GM12801 (cell line): ENCODE data around the gene MLLT10.

Experiments used
- TF ChIP-seq, protein P1 (sequence below): IDR thresholded peaks from one replicate; pipeline ENCODE4 v1.5.1; 2011; ENCODE audit warnings: control low read depth; ENCODE audit not compliant: insufficient read length; ENCODE audit errors: extremely low read depth

MLLT10 gene

GRCh38 chr10:21514818-21515351 lies 19.1 kb upstream of the MLLT10 start:
- TF ChIP-seq, protein P1, sequence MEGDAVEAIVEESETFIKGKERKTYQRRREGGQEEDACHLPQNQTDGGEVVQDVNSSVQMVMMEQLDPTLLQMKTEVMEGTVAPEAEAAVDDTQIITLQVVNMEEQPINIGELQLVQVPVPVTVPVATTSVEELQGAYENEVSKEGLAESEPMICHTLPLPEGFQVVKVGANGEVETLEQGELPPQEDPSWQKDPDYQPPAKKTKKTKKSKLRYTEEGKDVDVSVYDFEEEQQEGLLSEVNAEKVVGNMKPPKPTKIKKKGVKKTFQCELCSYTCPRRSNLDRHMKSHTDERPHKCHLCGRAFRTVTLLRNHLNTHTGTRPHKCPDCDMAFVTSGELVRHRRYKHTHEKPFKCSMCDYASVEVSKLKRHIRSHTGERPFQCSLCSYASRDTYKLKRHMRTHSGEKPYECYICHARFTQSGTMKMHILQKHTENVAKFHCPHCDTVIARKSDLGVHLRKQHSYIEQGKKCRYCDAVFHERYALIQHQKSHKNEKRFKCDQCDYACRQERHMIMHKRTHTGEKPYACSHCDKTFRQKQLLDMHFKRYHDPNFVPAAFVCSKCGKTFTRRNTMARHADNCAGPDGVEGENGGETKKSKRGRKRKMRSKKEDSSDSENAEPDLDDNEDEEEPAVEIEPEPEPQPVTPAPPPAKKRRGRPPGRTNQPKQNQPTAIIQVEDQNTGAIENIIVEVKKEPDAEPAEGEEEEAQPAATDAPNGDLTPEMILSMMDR, result no peak

DNA sequence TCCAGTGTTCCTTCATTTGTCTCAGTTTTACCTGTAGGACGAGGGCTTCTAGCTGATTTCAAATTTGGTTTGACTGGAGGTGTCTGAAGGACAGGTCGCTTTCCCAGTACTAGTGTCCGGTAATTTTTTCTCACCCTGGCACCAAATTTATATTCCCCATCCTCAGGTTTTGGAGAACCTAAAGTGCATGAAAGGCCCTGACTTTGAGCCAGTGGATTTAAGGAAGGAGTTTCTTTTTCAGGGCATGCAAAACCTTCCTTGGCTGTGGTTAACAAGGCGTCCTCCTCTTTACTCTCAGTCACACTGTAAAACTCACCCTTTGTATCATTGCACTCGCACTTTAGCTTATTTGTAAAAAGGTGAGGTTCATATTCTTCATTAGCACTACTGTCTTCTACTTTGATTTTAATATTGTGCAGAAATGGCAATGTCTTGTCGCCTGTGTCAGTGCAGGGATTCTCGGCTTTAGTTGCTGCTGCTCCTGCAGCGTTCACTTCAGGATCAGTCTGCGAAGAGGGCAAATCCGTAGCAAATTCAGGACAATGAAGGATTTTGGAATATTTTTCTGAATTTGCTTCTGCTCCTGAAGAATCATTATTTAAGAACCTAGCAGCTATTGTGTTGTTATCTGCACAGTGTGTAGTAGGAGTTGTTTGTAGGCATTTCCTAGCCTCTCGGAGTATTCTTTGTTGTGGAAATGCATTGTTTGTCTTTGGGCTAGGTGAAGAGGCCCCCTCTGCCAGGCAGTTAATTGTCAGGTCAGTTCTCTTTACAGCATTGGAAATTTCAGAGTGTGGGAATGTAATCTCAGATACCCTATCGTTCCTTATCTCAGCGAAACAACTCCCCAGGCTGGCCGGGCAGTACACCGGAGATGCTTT lies 18.4 kb upstream of the MLLT10 start:
- TF ChIP-seq, protein P1, result no peak

DNA sequence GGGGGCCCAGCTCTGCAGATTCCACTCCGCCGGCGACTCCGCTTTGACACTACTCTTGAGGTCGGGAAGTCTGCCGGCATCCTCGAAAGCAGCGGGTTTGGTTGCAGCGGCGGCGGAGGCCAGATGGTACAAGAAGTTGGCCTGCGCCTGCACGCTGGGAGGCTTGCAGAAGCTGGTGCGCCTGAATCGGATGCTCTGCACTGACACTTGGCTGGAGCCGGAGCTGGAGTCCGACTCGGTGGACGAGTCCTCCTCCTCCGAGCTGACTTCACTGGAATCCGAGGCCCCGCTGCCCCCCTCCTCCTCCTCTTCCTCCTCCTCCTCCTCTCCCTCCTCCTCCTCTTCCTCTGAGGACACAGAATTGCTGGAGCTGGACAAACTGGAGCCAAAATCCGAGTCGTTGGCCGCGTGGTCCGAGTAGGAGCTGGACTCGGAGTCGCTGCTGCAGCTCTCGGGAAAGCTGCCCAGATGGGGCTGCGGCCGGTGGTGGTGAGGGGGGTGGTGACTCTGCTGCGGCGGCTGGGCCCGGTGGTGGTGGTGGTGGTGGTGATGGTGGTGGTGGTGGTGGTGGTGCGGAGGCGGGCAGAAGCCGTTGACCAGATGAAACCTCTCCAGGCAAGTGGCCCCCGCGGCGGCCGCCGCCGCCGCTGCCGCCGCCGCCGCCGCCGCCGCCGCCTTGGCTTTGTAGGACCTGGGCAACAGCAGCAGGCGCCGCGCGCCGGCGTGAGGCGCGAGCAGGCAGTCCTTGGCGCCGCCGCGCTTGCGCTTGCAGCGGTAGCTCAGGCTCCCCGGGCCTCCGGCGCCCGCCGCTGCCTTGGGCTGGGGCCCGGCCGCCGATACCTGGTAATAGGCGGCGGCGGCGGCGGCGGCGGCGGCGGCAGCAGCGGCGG lies 17.5 kb upstream of the MLLT10 start:
- TF ChIP-seq, protein P1, result no peak

DNA sequence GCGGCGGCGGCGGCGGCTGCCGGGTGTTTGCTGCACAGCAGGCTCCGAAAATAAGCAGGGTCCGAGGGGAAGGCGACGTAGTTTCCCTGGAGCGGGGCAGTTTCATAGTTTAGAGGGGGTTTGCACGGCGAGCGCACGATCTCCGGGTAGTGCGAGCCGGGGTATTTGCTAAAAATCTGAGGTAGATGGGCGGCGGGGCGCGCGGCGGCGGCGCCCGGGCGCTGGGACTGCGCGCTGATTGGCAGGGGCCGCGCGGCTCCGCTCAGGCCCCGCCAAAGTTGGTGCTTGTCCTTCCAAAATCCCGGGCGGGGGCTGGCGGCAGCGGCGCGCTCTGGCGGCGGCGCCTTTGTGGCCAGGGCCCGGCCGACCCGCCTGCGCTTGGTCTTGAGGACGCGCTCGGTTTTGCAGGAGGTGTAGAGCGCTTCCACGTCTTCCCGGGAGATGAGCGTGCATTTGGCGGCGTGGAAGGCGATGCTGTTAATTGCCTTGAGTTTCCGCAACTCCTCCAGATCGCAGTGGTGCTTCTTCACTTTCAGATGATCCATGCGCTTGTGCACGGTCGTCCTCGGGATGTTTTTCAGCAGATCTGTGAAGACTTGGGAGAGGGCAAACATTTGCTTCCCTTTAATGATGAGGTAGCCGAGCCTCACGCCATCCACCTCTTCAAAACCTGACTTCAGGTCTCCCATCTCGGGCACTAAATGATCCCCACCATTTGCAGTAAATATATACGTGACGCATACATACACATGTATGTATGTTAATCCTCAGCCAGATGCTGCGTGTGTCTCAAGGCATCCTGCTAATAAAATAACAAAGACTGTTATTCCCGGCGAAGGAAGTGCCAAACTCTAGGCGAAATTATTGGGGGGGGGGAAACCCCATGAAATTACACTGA lies 16.6 kb upstream of the MLLT10 start:
- TF ChIP-seq, protein P1, result no peak

DNA sequence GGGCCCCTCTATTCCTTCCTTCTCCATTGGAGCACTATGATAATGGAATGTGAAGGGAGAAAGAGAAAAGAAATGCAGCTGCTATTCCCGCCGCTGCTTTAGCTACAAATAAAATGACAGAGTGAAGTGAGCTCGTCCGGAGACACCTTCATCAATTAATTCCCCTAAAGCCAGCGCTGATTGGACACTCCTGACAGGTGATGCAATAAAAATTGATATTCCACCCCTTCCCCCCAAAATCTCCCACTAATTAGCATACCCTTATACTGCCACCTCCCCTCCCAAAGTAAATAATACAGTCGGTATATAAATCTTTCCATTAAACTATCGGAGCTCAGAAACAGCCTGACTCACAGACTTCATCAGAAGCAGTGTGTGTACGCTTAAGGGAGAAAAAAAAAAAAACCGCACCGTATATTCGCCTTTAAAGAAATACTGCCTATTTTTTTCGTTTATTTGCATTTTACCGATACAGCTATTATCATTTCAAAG lies 15.8 kb upstream of the MLLT10 start:
- TF ChIP-seq, protein P1, result no peak

DNA sequence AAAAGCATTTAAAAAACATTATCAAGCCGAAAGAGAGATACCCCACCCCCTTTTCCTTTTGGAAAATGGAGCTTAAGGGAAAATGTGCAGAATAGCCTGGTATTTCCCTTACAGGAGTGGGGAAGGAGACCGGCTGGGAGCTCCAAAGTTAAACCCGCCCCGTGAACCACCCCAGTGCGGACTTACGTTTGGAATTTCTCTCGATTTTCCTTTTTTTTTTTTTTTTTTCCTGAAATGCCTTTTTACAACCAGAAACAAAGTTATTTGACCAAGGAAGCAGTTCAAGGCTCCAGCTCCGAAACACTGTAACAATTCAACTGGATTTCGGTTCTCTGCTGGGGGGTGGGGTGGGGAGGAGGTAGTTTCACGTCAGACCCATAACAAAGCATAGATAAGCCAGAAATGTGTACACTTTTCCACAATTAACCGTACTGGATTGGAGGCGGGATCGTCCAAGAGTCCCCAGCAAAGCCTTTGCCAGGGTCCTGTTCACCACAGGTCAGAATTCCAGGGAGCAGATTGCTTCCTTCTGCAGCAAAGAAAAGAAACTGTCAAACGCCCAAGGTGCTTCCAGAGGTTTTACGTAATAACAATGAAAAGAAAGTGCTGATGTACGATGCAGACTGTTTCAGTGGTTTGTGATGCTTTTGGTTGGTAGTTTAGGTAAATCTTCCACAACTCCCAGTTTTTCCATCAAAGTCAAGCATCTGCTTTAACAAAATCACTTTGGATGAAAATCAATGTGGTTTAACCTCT lies 15.2 kb upstream of the MLLT10 start:
- TF ChIP-seq, protein P1, result no peak
